ENCODE data around the gene TNS1. TPM values are rescaled to one million over a fixed set of nuclear protein-coding genes. Genes with fewer than 3 reads are reported as not detected.
A peak's percentile ranks its signal among the peaks of the same experiment; 100 is the strongest.

The TNS1 gene
- total and polyA plus RNA-seq, 8 donors = 139 to 327 (median 159) TPM

DNA sequence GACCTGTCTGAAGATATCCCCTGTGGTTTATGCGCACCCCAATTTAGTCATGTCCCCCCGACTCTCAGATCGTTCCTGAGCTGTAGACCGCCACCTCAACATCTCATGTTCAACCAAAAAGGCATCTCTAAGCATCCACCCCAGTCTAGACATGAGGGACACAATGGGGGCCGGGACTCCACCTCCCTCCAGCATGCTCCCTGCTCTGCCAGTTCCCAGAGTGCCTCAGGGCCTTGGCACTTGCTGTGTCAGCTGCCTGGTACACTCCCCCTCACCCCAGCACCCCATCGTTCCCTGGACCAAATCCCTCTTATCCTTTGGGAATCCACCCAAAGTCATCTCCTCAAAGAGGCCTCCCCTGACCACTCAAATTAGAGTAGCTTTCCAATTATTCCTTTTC is 22.2 kb downstream of the TNS1 start:
- Histone ChIP-seq H3K4me1 (peaks cover 19 to 46% of the 10 kb centered on the region in 2 donors), H3K36me3 (no peaks in the 10 kb centered on the region), H3K27me3 (no peaks in the 10 kb centered on the region), H3K4me3 (no peak overlapping the region), H3K27ac (peak overlapping the region; percentile 3 to 58), H3K9me3 (no peaks in the 10 kb centered on the region)
- TF ChIP-seq, protein P1, sequence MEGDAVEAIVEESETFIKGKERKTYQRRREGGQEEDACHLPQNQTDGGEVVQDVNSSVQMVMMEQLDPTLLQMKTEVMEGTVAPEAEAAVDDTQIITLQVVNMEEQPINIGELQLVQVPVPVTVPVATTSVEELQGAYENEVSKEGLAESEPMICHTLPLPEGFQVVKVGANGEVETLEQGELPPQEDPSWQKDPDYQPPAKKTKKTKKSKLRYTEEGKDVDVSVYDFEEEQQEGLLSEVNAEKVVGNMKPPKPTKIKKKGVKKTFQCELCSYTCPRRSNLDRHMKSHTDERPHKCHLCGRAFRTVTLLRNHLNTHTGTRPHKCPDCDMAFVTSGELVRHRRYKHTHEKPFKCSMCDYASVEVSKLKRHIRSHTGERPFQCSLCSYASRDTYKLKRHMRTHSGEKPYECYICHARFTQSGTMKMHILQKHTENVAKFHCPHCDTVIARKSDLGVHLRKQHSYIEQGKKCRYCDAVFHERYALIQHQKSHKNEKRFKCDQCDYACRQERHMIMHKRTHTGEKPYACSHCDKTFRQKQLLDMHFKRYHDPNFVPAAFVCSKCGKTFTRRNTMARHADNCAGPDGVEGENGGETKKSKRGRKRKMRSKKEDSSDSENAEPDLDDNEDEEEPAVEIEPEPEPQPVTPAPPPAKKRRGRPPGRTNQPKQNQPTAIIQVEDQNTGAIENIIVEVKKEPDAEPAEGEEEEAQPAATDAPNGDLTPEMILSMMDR (IDR thresholded peaks at IDR 0.05) = no peak
- ATAC-seq (peak; percentile 8), DNase-seq (no peak)
- intact Hi-C loops (cut with DNase I) = no loop called here

DNA sequence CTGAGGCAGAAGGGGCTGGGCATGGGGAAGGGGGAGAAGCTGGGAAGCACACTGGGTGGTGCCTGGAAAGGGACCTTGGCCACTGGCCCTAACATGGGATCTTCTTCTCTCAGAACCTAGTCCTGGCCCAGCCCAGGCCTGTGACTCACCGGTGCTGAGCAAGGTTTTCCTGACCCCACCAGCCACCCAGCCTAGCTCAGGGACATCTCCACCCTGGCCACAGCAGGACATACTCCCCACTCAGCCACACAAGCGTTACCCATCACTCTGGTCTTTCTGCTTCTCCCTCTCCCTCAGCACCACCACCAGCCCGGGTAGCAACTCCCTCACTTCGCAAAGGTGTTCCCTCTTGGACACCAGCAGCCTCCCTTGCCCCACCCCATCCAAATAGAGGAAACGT is 22.8 kb downstream of the TNS1 start:
- peak; percentile 11 for ATAC-seq
- H3K27ac ChIP-seq = peak overlapping the region in 1 of 2 donors; percentile 41
- H3K4me1 ChIP-seq = peaks cover 19 to 46% of the 10 kb centered on the region in 2 donors
- intact Hi-C loops (cut with DNase I) = no loop called here
- no peak overlapping the region for H3K4me3 ChIP-seq
- no peaks in the 10 kb centered on the region for H3K36me3 ChIP-seq
- no peak for DNase-seq
- H3K27me3 ChIP-seq = no peaks in the 10 kb centered on the region
- TF ChIP-seq, protein P1 (IDR thresholded peaks at IDR 0.05) = no peak
- H3K9me3 ChIP-seq = no peaks in the 10 kb centered on the region

DNA sequence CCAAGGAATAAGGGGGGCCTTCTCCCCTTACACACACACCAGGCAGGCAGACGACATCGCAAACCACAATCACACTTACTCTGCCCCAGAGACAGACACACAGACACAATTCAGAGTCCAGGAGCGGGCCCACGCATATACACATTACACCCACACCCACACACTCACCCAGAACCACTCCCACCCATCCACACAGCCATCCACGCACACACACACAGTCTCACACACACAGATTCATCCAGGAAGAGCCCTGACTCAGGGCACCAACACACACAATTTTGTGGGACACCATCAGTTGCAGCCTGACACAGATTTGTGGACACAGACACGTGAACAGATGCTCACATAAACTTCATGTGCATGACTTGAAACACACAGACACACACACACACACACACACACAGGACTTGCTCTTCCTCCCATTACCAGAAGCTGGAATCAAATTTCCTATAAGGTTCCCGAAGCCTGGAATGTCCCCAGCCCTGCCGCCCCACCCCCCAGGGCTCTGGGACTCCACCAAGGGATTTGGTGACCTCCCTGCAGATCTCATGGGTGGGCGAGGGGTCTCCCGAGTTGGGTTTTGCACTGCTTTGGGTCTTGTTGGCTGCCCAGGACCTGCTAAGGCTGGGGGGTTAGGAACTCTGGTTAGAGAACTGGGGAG is 23.5 kb downstream of the TNS1 start:
- peak overlapping the region; percentile 59 to 70 for H3K27ac ChIP-seq
- H3K9me3 ChIP-seq = no peaks in the 10 kb centered on the region
- TF ChIP-seq, protein P1 (IDR thresholded peaks at IDR 0.05) = no peak
- no peaks in the 10 kb centered on the region for H3K27me3 ChIP-seq
- H3K4me1 ChIP-seq = peaks cover 19 to 46% of the 10 kb centered on the region in 2 donors
- DNase-seq = peak in 2 of 4 donors; percentile 46 to 68
- peak; percentile 14 for ATAC-seq
- intact Hi-C loops (cut with DNase I) = no loop called here
- no peaks in the 10 kb centered on the region for H3K36me3 ChIP-seq
- H3K4me3 ChIP-seq = peak overlapping the region; percentile 33 to 36

DNA sequence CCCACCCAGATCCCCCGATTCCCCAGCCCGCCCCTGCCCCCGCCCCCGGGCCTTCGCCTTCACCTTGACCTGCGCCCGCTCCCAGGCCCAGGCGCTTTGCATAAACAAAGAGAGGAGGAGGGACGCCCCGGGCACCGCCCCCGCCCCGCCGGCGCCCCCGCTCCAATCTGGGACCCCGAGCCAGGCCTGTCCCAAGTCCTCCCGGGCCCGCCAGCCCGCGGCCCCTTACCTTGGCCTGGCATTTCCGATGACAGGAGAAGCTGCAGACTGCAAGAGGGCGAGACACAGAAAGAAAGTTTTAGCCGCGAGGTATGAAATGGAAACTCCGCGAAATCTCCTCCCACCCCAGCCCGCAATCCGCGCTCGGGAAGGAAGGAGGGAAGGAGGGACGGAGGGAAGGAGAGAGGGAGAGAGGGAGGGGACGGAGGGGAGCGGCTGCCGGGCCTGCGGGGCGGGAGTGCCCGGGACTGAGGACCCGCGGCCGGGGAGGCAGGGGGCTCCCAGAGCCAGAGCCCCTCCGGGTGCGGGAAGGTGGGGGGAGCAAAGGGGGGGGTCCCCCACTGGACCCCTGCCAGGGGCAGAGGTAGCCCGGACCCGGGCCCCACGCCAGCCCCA is 24.2 kb downstream of the TNS1 start:
- H3K36me3 ChIP-seq = no peaks in the 10 kb centered on the region
- H3K4me3 ChIP-seq = peak overlapping the region; percentile 33 to 36
- H3K27me3 ChIP-seq = no peaks in the 10 kb centered on the region
- peak; percentile 58 for ATAC-seq
- TF ChIP-seq, protein P1 (IDR thresholded peaks at IDR 0.05) = no peak
- peak in 1 of 4 donors; percentile 62 for DNase-seq
- H3K4me1 ChIP-seq = peaks cover 19 to 46% of the 10 kb centered on the region in 2 donors
- H3K9me3 ChIP-seq = no peaks in the 10 kb centered on the region
- intact Hi-C loops (cut with DNase I) = no loop called here
- H3K27ac ChIP-seq = peak overlapping the region; percentile 59 to 70

DNA sequence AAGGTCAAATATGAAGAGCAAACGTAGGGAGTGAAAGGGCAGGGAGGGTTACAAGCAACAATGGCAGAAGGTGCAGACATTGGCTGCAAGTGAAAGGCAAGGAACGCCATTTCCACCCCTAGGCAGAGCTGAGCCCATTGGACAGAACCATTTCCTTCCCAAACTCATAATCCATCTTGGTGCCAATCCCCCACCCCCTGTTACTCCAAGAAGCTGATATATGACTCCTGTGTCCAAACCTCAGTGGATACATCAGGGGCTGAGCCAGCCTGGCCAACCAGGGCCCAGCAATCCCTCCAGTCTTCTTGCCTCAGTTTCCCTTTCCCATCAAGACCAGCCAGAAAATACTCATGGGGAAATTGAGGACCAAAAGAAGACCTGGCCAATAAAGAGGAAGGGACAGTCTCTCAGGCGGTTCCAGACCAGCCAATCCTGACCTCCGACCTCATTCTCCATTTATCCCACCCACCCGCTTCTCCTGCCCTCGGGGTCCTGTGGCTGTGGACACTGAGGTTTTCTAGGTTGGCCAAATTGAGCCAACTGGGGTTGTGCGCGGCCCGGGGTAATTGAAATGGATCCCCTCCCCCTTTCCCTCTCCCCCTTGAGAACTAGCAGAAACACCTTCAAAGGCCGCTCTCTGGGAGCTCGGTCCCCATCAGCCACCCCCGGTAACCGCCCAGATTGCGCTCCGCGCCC is 24.8 kb downstream of the TNS1 start:
- ATAC-seq (no peak), DNase-seq (no peak)
- peaks cover 19 to 46% of the 10 kb centered on the region in 2 donors for H3K4me1 ChIP-seq
- TF ChIP-seq, protein P1 (IDR thresholded peaks at IDR 0.05) = no peak
- peak overlapping the region; percentile 33 to 36 for H3K4me3 ChIP-seq
- no peaks in the 10 kb centered on the region for H3K36me3 ChIP-seq
- peak overlapping the region; percentile 59 to 70 for H3K27ac ChIP-seq
- intact Hi-C loops (cut with DNase I) = no loop called here
- no peaks in the 10 kb centered on the region for H3K9me3 ChIP-seq
- H3K27me3 ChIP-seq = no peaks in the 10 kb centered on the region
